HG02938 (cell line): ENCODE results near the gene DEF6.

ENCODE experiments used
- ATAC-seq: cut with Tn5 transposase; IDR thresholded peaks from one replicate; pipeline ENCODE4 v1.9.1; 2021; ENCODE audit warnings: mild to moderate bottlenecking, moderate library complexity; ENCODE audit not compliant: unreplicated experiment

The DEF6 gene

GRCh38 chr6:35342258-35343091 lies 44.9 kb downstream of the DEF6 start, which contains the start of gene PPARD:
PPARD (plus strand) TSS chr6:35342558; CDS start chr6:35411088, 68,530 bp downstream.
- peak; percentile 94 for ATAC-seq

DNA sequence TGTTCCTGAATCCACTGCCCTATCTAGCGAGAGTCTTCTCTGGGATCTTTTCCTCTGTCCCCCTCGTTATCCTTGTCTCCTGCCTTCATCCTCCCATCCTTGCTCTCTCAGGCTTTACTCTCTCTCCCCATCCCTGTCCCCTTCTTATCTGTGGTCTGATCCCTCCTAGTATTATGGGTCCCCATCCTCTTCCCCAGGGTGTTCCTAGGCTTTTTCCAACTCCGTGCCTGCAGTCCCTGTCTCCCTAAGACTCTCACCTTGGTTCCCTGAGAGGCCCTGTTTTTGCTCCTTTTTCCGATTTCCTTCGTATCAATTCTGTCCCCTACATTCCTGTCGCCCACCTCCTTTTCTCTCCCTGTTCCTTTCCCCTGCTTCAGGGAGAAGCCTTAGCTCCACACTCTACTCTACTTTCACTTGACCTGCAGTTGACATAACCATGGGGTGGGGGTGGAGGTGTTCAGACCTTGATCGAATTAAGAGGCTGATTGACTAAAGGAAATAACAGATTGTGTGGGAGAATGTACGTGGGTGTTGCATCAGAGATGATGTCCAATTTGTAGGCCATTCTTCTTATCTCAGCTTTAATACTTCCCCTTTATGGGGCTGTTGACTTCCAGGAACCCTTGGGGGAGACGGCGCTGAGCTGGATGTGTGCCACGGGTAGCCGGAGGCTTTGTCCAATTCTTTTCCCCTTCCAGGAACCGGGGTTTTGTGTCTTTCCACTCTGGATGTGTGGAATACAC lies 45.6 kb downstream of the DEF6 start:
- ATAC-seq: no peak

- ATAC-seq: no peak
These were observed 46.4 kb downstream of the DEF6 start for GRCh38 chr6:35343835-35344550.

- ATAC-seq: no peak
These were observed 53.8 kb downstream of the DEF6 start for GRCh38 chr6:35351422-35351821.

DNA sequence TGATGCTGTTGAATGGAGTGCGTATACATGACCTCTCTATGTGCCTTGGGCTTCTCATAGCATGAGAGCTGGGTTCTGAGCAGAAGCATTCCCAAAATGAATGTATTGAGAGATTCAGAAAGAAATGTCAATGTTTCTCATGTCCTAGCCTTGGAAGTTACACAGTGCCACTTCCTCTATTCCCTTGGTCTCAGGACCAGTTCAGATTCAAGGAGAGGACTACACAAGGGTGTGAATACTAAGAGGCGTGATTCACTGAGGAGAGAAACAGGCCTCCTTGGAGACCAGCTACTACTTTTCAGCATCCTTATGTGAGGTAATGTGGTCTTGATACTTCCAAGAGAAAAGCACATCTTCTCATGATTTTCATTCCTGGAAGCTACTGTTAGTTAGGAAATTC lies 55.1 kb downstream of the DEF6 start:
- no peak for ATAC-seq

DNA sequence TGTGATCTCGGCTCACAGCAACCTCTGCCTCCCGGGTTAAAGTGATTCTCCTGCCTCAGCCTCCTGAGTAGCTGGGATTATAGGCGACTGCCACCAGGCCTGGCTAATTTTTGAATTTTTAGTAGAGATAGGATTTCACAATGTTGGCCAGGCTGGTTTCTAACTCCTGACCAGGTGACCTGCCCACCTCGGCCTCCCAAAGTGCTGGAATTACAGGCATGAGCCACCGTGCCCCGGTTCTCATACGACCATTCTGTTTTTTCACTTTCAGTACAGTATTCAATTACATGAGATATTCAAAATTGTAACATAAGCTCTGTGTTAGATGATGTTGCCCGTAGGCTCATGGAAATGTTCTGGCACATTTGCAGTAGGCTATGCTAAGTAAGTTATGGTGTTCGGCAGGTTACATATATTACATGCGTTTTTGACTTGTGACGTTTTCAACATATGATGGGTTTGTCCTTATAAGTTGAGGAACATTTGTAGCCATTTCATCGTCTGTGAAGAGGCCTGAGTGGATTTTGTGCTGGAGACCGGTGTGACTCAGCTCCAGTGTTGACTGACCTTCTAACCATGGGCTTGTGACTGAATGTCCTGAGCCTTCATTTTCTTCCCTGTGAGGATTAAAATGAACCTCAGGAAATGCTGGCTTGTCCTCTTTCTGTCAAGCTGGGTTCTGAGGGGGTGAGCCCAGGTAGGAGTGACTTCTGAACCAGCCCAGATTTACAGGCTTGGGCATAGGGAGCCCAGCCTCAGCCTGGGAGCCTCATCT lies 56.9 kb downstream of the DEF6 start:
- no peak for ATAC-seq

DNA sequence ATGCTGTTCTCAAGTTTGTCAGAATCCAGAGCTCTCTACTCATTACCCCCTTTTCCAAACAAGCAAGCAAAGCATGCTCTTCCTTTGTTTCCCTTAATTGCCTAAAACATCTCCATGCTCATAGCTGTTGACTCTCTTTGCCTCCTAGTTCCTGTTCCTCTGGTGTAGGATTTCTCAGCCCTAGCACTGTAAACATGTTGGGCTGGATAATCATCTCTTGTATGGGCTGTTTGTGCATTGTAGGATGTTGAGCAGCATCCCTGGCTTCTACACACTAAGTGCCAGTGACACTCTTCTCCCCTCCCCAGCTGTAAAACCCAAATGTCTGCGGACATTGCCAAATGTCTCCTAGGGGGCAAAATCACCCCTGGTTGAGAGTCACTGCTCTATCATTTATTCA lies 58.8 kb downstream of the DEF6 start:
- ATAC-seq: no peak

DNA sequence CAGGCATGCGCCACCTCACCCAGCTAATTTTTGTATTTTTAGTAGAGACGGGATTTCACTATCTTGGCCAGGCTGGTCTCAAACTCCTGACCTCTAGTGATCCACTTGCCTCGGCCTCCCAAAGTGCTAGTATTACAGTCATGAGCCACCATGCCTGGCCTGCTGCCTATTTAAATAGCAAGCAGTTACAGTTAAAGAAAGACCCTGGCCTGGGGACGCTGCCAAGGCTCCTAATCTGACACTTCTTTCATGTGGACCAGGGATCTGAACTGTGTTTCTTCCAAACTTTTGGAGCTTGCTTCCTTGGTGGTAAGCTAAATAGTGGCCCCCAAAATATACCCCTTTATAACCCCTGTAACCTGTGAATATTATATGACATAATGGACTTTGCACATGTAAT lies 60.1 kb downstream of the DEF6 start:
- ATAC-seq: no peak

DNA sequence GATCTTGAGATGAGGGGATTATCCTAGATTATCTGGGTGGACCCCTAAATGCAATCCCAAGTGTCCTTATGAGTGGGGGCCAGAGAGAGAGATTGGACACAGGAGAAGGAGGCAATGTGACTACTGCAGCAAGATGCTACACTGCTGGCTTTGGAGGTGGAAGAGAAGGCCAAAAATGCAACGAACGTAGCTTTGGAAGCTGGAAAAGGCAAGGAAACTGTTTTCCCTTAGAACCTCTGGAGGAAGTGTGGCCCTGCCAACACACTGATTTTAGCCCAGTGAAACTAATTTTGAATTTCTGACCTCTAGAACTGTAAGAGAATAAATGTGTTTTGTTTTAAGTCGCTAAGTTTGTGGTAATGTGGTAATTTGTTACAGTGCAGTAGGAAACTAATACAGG lies 60.5 kb downstream of the DEF6 start:
- no peak for ATAC-seq

- no peak for ATAC-seq
These were observed 61.7 kb downstream of the DEF6 start for GRCh38 chr6:35359346-35359743.

- ATAC-seq: no peak
These were observed 62.2 kb downstream of the DEF6 start for GRCh38 chr6:35359744-35360348.

DNA sequence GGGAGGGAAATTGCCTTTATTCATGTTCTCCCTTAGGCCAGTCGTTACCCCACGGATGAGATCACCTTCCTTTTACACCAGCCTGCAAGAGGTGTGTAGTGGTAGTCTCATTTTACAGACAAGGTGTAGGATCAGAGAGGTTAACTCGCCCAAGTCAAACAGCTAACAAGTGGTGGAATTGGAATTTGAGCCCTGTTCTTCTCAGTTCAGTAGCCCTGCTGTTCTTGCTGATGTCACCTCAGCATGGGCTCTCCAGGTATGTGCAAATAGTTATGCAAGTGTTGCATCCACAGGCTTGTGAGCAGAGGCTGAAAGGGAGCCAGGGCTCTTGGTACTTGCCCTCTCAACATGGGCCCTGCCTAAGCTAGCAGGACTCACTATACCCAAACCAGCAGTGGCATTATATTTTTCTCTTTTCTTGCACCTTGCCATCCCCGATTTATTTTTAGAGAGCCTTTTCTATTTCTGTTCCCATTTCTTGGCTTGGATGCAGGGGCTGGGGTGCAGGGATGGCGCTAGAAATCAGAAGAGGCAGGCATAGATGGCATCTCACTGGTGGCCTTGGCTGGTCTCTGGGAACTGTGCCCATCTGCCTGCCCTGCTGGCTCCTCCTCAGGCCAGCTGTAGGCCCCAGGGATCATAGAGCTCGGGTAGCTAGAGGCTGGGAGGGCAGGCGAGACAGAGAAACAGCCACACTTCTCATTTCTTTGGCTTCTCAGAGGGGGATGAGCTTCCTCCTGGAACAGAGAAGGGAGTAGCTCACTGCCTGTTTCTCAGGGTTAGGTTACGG lies 62.9 kb downstream of the DEF6 start:
- ATAC-seq: no peak

GRCh38 chr6:35362200-35362599 lies 64.6 kb downstream of the DEF6 start:
- no peak for ATAC-seq

GRCh38 chr6:35363293-35363750 lies 65.7 kb downstream of the DEF6 start:
- no peak for ATAC-seq

GRCh38 chr6:35365594-35366203 lies 68.1 kb downstream of the DEF6 start:
- no peak for ATAC-seq

DNA sequence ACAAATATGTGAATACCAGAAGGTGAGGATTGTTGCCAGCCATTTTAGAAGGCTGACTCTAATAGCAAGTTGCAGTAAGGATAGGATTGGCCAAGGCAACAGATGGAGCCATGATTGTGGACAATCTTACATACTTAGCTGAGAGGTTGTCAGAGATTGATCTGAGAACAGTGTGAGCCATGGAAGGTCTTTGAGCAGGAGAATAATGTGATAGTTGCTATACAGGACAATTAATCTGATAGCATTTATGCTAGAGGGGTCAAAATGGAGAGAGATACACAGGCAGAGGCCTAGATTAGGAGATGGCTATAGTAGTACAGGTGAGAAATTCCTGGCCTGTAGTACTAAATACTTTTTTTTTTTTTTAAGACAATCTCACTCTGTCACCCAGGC lies 68.6 kb downstream of the DEF6 start:
- ATAC-seq: no peak

DNA sequence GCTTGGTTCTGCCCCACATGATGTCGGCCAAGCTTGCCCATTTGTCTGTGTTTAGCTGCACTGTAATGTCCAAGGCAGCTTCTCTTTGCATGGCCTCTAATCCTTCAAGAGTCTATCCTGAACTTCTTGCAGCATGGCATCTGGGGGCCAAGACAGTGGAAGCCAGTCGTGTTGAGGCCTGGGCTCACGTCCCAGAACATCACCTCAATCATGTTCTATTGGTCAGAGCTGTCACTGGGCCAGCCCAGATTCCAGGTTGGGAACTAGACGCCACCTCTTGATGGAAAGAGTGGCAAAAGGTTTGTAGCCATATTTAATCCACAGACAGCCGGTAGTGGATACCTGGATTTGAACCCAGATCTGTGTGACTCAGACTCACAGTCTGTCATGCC lies 70.0 kb downstream of the DEF6 start:
- ATAC-seq: no peak

DNA sequence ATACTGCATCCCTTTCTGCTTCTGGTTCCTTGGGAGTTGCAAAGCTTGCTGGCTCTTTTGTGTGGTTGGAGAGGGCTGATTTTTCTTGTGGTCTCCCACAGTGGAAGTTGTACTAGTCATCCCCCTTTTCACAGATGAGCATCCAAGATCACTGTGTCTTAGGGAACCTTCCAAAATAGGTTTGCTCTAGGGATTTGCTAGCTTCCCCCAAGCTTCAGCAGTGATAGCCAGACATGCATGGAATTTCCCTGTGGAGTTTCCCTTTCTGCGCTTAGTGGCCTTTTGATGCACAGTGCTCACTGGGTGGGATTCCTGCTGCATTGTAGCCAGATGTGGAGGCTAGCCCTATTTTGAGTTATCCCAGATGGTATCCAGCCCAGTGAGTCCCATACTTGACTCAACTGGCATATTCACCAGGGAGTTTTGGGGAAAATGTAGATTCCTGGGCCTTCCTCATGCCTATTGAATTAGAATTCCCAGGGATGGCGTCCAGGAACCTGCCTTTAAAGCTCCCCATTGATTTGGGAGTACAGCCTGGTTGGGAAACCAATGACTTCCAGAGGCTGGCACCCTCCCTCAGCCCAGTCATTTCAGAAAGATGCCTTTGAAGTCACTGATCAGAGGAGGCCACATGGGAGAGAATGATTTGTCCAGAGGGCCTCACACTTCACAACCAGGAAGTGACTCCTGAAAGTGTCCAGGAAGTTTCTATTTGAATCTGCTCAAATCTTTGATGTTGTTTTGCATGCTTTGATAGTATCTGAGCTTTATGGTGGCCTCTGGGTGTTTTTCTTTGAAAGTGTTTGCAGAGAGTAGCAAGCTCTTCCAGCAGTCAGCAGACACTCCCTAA lies 70.6 kb downstream of the DEF6 start:
- no peak for ATAC-seq
